OCI-LY1 (cell line): Measurements from ENCODE around the gene LCE5A.

ENCODE experiments used
- H2AFZ ChIP-seq: fragments of 200-600 bp; sonication (generic), shearing (Covaris generic); 2 replicates; pipeline ENCODE4 v1.6.0; 2014; ENCODE audit warnings: antibody characterized with exemption, mild to moderate bottlenecking, low read length
- H3F3A ChIP-seq: fragments of 200-600 bp; sonication (generic), shearing (Covaris generic); 2 replicates; pipeline ENCODE4 v1.6.0; 2014; ENCODE audit warnings: mild to moderate bottlenecking, antibody characterized with exemption, low read length, moderate library complexity; ENCODE audit not compliant: insufficient read depth
- H3K27ac ChIP-seq: fragments of 200-600 bp; sonication (generic); 2 replicates; pipeline ENCODE4 v1.5.1; 2014; ENCODE audit warnings: low read length, mixed run types, mild to moderate bottlenecking, low read depth; ENCODE audit not compliant: poor library complexity, severe bottlenecking
- H3K27me3 ChIP-seq: fragments of 200-600 bp; sonication (generic); 2 replicates; pipeline ENCODE4 v1.6.0; 2014; ENCODE audit warnings: antibody characterized with exemption, mild to moderate bottlenecking, low read length, moderate library complexity; ENCODE audit not compliant: insufficient read depth
- H3K36me3 ChIP-seq: fragments of 200-600 bp; sonication (generic); 2 replicates; pipeline ENCODE4 v1.6.1; 2014; ENCODE audit warnings: mild to moderate bottlenecking, antibody characterized with exemption, low read length, moderate library complexity, mixed read lengths; ENCODE audit not compliant: insufficient read depth
- H3K4me1 ChIP-seq: fragments of 200-600 bp; sonication (generic); 2 replicates; pipeline ENCODE4 v1.5.1; 2014; ENCODE audit warnings: mild to moderate bottlenecking, low read length, moderate library complexity; ENCODE audit not compliant: insufficient read depth, severe bottlenecking
- H3K4me2 ChIP-seq: fragments of 200-600 bp; sonication (generic), shearing (Covaris generic); 2 replicates; pipeline ENCODE4 v1.6.1; 2014; ENCODE audit warnings: low read length
- H3K4me3 ChIP-seq: fragments of 200-600 bp; sonication (generic); 2 replicates; pipeline ENCODE4 v1.5.1; 2014; ENCODE audit warnings: low read length, low read depth, mild to moderate bottlenecking, mixed read lengths; ENCODE audit not compliant: poor library complexity, severe bottlenecking
- H3K79me2 ChIP-seq: fragments of 200-600 bp; shearing (Covaris generic); 2 replicates; pipeline ENCODE4 v1.6.1; 2016; ENCODE audit warnings: mixed run types, low read length, mixed read lengths; ENCODE audit not compliant: insufficient read depth
- H3K9ac ChIP-seq: fragments of 200-600 bp; sonication (generic), shearing (Covaris generic); 2 replicates; pipeline ENCODE4 v1.6.1; 2014; ENCODE audit warnings: mild to moderate bottlenecking, low read length, mixed read lengths
- H3K9me2 ChIP-seq: fragments of 200-600 bp; sonication (generic), shearing (Covaris generic); 2 replicates; pipeline ENCODE4 v1.6.1; 2014; ENCODE audit warnings: low read depth, mild to moderate bottlenecking, low read length, mixed read lengths
- H3K9me3 ChIP-seq: fragments of 200-600 bp; shearing (Covaris generic); 2 replicates; pipeline ENCODE4 v1.6.1; 2014; ENCODE audit warnings: low read length, mixed read lengths
- H4K20me1 ChIP-seq: fragments of 200-600 bp; sonication (generic), shearing (Covaris generic); 2 replicates; pipeline ENCODE4 v1.6.0; 2016; ENCODE audit warnings: mild to moderate bottlenecking, low read length; ENCODE audit not compliant: insufficient read depth
- EZH2 ChIP-seq: fragments of 200-600 bp; sonication (generic), shearing (Covaris generic); IDR thresholded peaks from 2 replicates; pipeline ENCODE4 v1.8.0; 2017; ENCODE audit warnings: borderline replicate concordance, mixed run types, mild to moderate bottlenecking, antibody characterized with exemption, low read length, moderate library complexity, mixed read lengths
- TF ChIP-seq, protein P1 (sequence below): fragments of 200-600 bp; sonication (generic), shearing (Covaris generic); IDR thresholded peaks from 2 replicates; pipeline ENCODE4 v1.5.1; 2017; ENCODE audit warnings: mild to moderate bottlenecking, antibody characterized with exemption, low read length, moderate library complexity, mixed read lengths

The LCE5A gene

DNA sequence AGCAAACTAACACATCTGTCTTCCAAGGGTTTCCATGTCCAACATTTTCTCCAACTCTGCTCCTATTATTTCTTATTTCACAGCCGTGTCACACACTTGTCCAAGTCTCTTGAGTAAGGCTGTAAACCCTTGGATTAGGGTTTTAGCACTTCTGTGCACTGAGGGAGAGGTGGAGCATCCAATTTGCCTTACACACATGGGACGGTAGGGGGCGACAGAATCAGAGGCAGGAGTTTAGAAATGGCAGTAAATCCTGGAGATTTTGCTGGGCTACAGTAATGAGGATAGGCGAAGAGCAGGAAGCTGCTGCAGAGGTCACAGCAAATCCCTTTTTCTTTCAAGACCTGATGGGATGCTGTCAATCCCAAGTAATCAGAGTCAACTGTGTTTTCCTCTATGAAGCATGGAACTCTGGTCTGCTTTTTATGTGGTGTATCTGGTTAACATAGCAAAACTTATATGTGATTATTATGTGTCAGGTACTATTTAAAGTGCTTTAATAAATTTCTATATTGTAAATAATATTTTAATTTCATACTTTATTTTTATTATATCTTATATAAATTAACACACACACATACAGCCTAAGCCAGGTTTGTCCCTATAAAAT lies 15.4 kb upstream of the LCE5A start:
- Histone ChIP-seq H2AFZ (no peak overlapping the region), H3K9me3 (no peaks in the 10 kb centered on the region)

DNA sequence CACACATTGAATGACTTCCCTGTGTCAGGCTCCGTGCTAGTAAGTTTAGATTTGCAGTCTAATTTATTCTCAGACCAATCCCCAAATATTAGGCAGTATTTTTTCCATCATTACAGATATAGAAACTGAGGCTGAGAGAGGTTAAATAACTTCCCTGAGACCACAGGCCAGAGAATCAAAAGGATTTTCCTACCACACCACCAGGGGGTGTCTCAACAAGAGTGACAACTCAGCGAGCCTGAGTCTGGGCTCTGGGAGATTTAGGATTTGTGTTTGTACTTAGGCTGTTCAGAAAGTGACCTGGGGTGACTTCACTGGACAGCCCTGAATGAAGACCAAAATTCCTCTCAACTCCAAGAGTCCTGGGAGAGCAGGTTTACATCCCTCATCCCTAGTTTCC lies 13.3 kb upstream of the LCE5A start:
- Histone ChIP-seq H3F3A (no peaks in the 10 kb centered on the region), H3K9ac (no peak overlapping the region), H3K9me3 (no peaks in the 10 kb centered on the region), H3K27ac (no peak overlapping the region), H4K20me1 (no peaks in the 10 kb centered on the region), H3K4me3 (no peak overlapping the region), H3K79me2 (no peaks in the 10 kb centered on the region), H3K36me3 (no peaks in the 10 kb centered on the region), H2AFZ (no peak overlapping the region), H3K4me1 (no peaks in the 10 kb centered on the region), H3K9me2 (no peaks in the 10 kb centered on the region), H3K4me2 (no peak overlapping the region), H3K27me3 (no peaks in the 10 kb centered on the region)
- TF ChIP-seq, protein P1, sequence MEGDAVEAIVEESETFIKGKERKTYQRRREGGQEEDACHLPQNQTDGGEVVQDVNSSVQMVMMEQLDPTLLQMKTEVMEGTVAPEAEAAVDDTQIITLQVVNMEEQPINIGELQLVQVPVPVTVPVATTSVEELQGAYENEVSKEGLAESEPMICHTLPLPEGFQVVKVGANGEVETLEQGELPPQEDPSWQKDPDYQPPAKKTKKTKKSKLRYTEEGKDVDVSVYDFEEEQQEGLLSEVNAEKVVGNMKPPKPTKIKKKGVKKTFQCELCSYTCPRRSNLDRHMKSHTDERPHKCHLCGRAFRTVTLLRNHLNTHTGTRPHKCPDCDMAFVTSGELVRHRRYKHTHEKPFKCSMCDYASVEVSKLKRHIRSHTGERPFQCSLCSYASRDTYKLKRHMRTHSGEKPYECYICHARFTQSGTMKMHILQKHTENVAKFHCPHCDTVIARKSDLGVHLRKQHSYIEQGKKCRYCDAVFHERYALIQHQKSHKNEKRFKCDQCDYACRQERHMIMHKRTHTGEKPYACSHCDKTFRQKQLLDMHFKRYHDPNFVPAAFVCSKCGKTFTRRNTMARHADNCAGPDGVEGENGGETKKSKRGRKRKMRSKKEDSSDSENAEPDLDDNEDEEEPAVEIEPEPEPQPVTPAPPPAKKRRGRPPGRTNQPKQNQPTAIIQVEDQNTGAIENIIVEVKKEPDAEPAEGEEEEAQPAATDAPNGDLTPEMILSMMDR, result peak; percentile 43
- TF ChIP-seq EZH2, result no peak

More for the DNA sequence above, 15.4 kb upstream of the LCE5A start:
- Histone ChIP-seq H3K9me2 (no peaks in the 10 kb centered on the region), H3K4me1 (no peaks in the 10 kb centered on the region), H3K4me3 (no peak overlapping the region), H3K36me3 (no peaks in the 10 kb centered on the region), H3K27ac (no peak overlapping the region), H3K27me3 (no peaks in the 10 kb centered on the region), H3F3A (no peaks in the 10 kb centered on the region), H4K20me1 (no peaks in the 10 kb centered on the region), H3K4me2 (no peak overlapping the region), H3K79me2 (no peaks in the 10 kb centered on the region), H3K9ac (no peak overlapping the region)
- TF ChIP-seq, protein P1, result peak; percentile 72; the same call in 1 of the 2 replicates
- TF ChIP-seq EZH2, result no peak

DNA sequence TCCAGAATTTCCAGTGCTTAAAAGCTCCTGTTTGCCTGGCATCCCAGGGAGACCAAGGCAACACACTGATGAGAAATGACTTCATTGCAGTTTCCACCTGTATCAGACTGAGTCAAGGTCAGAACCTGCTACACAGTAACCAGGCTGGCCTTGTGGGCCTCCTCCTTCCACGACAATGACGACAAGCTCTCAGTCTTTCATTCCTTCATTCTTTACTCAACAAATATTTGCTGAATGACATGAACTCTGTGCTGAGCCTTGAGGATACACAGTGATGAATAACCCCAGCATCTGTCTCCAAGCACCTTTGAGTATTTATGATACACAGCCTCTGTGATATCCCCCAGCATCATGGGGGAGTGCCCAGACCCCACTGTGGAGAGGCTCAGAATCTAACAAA lies 8.9 kb upstream of the LCE5A start:
- no peak overlapping the region for H3K9ac ChIP-seq
- H3K4me3 ChIP-seq, result no peak overlapping the region
- no peak overlapping the region for H2AFZ ChIP-seq
- no peaks in the 10 kb centered on the region for H3K9me2 ChIP-seq
- H4K20me1 ChIP-seq, result no peaks in the 10 kb centered on the region
- H3K4me1 ChIP-seq, result no peaks in the 10 kb centered on the region
- no peaks in the 10 kb centered on the region for H3F3A ChIP-seq
- H3K79me2 ChIP-seq, result no peaks in the 10 kb centered on the region
- H3K27me3 ChIP-seq, result no peaks in the 10 kb centered on the region
- no peaks in the 10 kb centered on the region for H3K36me3 ChIP-seq
- H3K9me3 ChIP-seq, result no peaks in the 10 kb centered on the region
- TF ChIP-seq EZH2, result no peak
- TF ChIP-seq, protein P1, result no peak
- H3K27ac ChIP-seq, result no peak overlapping the region
- H3K4me2 ChIP-seq, result no peak overlapping the region
